AG10803 (cell line): Measurements from ENCODE around the gene IFITM2.
"Not testable (repeated sequence)": the region's sequence is repeated elsewhere in the genome, so short reads cannot be mapped to it uniquely, and the experiment has no call there.

Experiments used
- DNase-seq: peaks from one replicate; pipeline ENCODE4 v3.0.0; 2010; ENCODE audit warnings: low read depth
- H3K4me3 ChIP-seq: 2 replicates; pipeline ENCODE4 v1.5.1; 2011; ENCODE audit warnings: mild to moderate bottlenecking, low read length, control low read depth
- TF ChIP-seq, protein P1 (sequence below): conservative IDR thresholded peaks from 2 replicates; pipeline ENCODE4 v1.5.1; 2011; ENCODE audit warnings: mild to moderate bottlenecking, low read length, control low read depth, inconsistent platforms

IFITM2 gene

DNA sequence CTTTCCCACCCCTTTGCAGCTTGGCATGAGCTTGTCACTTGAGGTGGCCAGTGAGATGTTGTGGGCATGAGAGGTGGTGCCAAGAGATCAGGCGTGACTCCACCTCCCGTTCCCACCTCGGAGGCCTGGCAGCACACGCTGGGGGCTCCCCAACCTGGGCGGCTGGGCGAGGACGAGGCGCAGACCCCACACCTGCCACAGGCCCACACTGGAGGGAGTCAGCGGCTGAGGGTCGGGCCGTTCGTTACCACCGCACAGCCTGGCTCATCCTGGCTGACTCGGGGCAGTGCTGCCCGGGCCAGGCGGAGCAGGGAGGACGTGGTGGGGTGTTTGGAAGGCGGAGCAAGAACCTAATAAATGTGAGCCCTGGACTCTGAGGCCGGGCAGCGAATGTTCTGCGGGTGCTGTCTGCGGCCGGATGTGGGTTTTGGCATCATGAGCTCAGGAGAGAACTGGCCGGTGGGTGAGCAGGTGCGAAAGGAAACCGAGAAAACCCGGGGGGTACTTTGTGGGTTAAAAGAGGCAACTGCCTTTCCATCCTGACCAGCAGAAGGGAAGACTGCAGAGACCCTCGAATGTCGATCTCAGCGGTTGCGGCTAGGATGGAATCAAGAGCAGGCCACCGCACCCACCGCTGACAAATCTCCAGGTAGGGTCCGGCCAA, 23.2 kb downstream of the IFITM2 start:
- no peak overlapping the region for H3K4me3 ChIP-seq
- TF ChIP-seq, protein P1, sequence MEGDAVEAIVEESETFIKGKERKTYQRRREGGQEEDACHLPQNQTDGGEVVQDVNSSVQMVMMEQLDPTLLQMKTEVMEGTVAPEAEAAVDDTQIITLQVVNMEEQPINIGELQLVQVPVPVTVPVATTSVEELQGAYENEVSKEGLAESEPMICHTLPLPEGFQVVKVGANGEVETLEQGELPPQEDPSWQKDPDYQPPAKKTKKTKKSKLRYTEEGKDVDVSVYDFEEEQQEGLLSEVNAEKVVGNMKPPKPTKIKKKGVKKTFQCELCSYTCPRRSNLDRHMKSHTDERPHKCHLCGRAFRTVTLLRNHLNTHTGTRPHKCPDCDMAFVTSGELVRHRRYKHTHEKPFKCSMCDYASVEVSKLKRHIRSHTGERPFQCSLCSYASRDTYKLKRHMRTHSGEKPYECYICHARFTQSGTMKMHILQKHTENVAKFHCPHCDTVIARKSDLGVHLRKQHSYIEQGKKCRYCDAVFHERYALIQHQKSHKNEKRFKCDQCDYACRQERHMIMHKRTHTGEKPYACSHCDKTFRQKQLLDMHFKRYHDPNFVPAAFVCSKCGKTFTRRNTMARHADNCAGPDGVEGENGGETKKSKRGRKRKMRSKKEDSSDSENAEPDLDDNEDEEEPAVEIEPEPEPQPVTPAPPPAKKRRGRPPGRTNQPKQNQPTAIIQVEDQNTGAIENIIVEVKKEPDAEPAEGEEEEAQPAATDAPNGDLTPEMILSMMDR: no peak
- DNase-seq: no peak

DNA sequence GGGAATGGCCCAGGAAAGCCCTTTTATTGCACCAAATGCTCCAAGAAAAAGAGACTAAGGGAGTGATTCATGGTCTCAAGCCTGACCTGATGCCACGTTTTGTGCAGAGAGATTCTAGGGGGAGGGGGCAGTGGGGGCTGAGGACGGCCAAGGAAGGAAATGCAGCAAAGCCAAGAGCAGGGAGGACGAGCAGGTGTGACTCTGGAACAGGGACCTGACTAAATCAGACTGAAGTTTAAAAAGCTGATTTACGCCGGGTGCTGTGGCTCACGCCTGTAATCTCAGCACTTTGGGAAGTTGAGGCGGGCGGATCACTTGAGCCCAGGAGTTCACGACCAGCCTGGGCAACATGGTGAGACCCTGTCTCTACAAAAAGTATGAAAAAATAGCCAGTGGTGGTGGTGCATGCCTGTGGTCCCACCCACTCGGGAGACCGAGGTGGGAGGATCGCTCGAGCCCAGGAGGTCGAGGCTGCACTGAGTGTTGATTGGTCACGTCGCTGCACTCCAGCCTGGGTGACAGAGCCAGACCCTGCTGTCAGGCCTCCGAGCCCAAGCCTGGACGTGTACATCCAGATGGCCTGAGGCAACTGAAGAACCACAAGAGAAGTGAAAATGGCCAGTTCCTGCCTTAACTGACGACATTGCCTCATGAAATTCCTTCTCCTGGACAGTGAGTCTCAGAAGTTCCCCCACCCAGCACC, 23.9 kb downstream of the IFITM2 start:
- TF ChIP-seq, protein P1: no peak
- no peak for DNase-seq
- no peak overlapping the region for H3K4me3 ChIP-seq

DNA sequence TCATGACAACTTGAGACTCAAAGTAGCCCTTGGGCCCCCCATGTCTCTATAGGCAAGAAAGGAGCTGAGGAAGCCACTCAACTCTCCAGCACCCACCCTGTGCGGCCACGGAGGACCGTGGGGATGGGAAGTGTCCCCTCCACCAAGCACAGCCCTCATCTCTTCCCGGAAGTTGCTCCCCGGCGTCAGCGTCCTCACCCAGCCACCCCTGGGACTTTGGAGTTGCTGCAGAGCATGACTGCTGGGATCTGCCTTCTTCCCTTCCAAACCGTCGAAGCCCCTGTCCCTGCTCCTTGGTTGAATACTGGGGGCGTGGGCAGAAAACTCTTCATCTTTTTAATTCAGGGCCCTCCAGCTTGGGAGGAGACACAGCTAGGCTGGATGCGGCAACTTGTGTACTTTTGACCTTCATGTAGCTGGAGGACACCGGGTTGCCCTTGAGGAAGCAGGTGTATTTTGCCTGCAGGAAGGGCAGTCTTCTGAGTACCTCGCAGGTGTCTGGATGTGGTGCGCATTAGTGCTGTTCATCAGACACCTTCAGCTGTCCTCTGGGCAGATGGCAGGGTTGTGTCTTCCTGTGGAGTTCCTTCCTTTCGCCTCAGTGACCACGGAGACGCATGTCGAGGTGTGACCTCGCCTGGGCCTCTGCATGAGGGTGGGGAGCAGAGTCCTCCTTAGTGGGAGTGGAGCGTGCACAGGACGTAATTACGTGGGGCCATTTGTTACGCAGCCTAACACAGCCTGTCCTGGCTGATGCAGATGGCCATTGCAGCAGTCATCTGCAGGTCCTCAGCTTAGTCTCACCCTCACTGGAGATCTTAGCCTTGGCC, 25.2 kb downstream of the IFITM2 start:
- TF ChIP-seq, protein P1: no peak
- H3K4me3 ChIP-seq: no peak overlapping the region
- no peak for DNase-seq

DNA sequence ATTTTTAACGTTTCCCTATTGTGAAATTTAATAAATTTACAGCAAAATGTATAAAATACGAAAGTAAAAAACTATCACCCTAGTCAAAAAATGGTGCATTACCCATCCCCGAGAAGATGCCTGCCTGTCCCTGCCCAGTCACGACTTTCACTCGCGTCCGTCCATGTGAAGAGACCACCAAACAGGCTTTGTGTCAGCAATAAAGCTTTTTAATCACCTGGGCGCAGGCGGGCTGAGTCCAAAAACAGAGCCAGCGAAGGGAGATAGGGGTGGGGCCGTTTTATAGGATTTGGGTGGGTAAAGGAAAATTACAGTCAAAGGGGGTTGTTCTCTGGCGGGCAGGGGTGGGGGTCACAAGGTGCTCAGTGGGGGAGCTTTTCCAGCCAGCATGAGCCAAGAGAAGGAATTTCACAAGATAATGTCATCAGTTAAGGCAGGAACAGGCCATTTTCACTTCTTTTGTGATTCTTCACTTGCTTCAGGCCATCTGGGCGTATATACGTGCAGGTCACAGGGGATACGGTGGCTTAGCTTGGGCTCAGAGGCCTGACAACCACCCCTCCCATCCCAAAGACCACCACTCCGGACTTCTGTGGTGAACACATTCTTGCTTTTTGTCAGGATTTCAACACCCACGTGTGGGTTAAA, 26.1 kb downstream of the IFITM2 start:
- not testable (repeated sequence) for H3K4me3 ChIP-seq, DNase-seq

DNA sequence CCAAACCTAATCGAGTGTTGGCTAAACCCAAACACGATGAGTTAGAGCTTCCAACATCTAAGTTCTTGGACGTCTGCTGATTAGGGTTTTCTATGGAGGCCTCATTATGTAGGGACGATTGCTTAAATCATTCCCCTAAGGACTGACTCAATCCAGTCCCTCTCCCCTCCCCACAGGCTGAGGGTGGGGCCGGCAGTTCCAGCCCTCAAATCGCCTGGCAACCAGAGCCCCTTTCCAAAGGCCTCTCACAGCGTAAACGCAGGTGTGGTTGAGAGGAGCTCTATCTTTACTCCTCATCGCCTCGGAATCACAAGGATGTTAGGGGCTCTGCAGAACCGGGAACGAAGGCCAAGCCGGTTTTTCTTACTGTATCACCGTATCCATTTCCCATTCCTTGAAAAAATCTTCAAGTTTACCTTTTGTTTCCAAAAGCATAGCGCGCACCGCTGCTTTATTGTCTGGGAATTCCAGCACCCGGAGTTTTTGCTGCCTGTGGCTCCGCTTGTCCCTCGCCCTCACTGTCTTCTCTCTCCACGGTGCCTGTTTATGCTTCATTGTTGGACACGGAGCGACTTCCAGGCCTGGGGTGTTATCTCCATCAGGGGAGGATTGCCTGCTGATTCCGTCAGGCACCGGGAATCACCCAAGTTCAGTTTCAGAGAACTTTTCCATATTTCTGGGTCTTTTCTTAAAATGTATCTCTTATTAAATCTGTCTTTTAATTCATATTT, 26.8 kb downstream of the IFITM2 start:
- no peak overlapping the region for H3K4me3 ChIP-seq
- DNase-seq: no peak
- TF ChIP-seq, protein P1: no peak

DNA sequence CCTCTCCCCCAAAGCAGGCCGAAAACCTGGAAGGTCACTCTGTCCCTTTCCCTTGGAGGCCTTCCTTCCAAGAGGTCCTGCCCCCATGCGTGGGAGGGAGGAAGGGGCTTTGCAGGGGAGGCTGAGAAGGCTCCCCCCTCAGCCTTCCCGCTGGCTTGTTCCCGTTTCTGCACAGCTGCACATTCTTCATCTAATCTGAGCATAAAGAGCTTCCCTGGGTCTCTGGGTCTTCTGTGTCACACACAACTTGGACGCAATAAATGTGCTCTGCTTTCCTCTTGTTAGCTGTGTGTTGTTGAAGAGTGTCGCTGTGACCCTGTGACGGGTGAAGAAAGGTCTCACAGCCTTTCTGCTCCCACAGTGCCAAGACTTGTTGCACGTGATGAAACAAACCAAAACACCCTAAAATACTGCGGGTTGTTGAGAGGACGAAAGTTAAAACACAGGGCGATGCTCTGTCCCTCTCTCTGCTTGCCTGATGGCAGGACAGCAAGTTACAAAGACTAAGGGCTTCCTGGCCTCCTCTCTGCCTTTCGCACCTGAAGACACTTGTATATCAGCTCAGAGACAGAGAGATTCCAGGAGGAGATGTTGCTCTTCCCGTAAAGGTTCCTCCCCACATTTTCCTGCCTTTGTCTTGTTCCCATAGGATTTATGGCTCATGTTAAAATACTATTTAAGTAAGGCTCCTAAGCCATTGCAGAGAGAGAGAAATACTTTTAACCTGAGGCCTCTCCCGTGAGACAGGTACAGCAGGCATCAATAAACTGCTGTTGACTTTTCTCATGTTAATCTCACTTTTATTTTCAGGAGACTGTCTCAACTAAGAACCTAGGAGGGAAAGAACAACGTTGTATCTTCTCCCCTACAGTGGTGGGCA, 28.4 kb downstream of the IFITM2 start:
- TF ChIP-seq, protein P1: no peak
- DNase-seq: no peak
- H3K4me3 ChIP-seq: no peak overlapping the region
